ENCODE measurements around the gene TBC1D21. TPM values are rescaled to one million over a fixed set of nuclear protein-coding genes. Genes with fewer than 3 reads are reported as not detected.

Gene TBC1D21
- polyA plus RNA-seq, 3 donors: not detected

GRCh38 chr15:73936588-73937290 lies 63.4 kb downstream of the TBC1D21 start:
- H3K4me3 Mint-ChIP-seq: no peak overlapping the region
- Histone ChIP-seq H3K4me2 (replicated peaks; ENCODE audit: extremely low read depth, low read length, poor library complexity, severe bottlenecking) (no peak overlapping the region), H4K20me1 (ENCODE audit: insufficient read depth, low read length) (no peaks in the 10 kb centered on the region), H3K9ac (ENCODE audit: insufficient read depth, low read length, poor library complexity, severe bottlenecking) (no peak overlapping the region), H3K36me3 (replicated peaks in 1 of 2; ENCODE audit: control insufficient read depth in 1 of 2, insufficient read depth in 2 of 2, low read length in 2 of 2) (no peaks in the 10 kb centered on the region), H3K4me1 (ENCODE audit: control insufficient read depth in 1 of 2, insufficient read depth in 2 of 2, low read length in 2 of 2) (no peaks in the 10 kb centered on the region), H3K4me3 (replicated peaks in 1 of 3; ENCODE audit: low read depth in 2 of 3, low read length in 3 of 3) (no peak overlapping the region), H3K79me2 (ENCODE audit: insufficient read depth, low read length) (no peaks in the 10 kb centered on the region), H3K27me3 (ENCODE audit: control insufficient read depth in 2 of 2, insufficient read depth in 2 of 2, low read length in 2 of 2) (no peaks in the 10 kb centered on the region), H3K9me3 (replicated peaks in 1 of 2; ENCODE audit: control insufficient read depth in 1 of 2, insufficient read depth in 1 of 2, low read length in 2 of 2) (no peaks in the 10 kb centered on the region), H2AFZ (ENCODE audit: insufficient read depth, low read depth, low read length, poor library complexity, severe bottlenecking) (no peak overlapping the region), H3K27ac (ENCODE audit: low read depth in 1 of 2, low read length in 2 of 2) (no peak overlapping the region)
- intact Hi-C loops (cut with micrococcal nuclease): no loop called here
- no peaks in the 10 kb centered on the region for H3K36me3 Mint-ChIP-seq
- H3K4me1 Mint-ChIP-seq: no peaks in the 10 kb centered on the region
- 26% methylated on average over 8 of the region's 12 CpGs for WGBS (ENCODE audit: insufficient coverage)
- no peak for TF ChIP-seq CTCF (IDR thresholded peaks at IDR 0.05)
- H3K27ac Mint-ChIP-seq: no peak overlapping the region
- H3K9me3 Mint-ChIP-seq: no peaks in the 10 kb centered on the region
- H3K27me3 Mint-ChIP-seq (ENCODE audit: low read depth in 3 of 3): peaks cover 2 to 4% (median 4%) of the 10 kb centered on the region in 3 donors
- DNase-seq: no peak

GRCh38 chr15:73937296-73937695 lies 63.9 kb downstream of the TBC1D21 start:
- no peak for DNase-seq
- H3K36me3 Mint-ChIP-seq: no peaks in the 10 kb centered on the region
- H3K79me2 ChIP-seq (ENCODE audit: insufficient read depth, low read length): no peaks in the 10 kb centered on the region
- no peak overlapping the region for H3K4me3 Mint-ChIP-seq
- H3K27ac Mint-ChIP-seq: no peak overlapping the region
- no peak overlapping the region for H2AFZ ChIP-seq (ENCODE audit: insufficient read depth, low read depth, low read length, poor library complexity, severe bottlenecking)
- no peak overlapping the region for H3K27ac ChIP-seq (ENCODE audit: low read depth in 1 of 2, low read length in 2 of 2)
- no peak overlapping the region for H3K9ac ChIP-seq (ENCODE audit: insufficient read depth, low read length, poor library complexity, severe bottlenecking)
- H3K4me2 ChIP-seq (replicated peaks; ENCODE audit: extremely low read depth, low read length, poor library complexity, severe bottlenecking): no peak overlapping the region
- intact Hi-C loops (cut with micrococcal nuclease): no loop called here
- no peaks in the 10 kb centered on the region for H3K4me1 Mint-ChIP-seq
- H3K4me3 ChIP-seq (replicated peaks in 1 of 3; ENCODE audit: low read depth in 2 of 3, low read length in 3 of 3): no peak overlapping the region
- no peaks in the 10 kb centered on the region for H3K4me1 ChIP-seq (ENCODE audit: control insufficient read depth in 1 of 2, insufficient read depth in 2 of 2, low read length in 2 of 2)
- no peaks in the 10 kb centered on the region for H4K20me1 ChIP-seq (ENCODE audit: insufficient read depth, low read length)
- no peaks in the 10 kb centered on the region for H3K9me3 ChIP-seq (replicated peaks in 1 of 2; ENCODE audit: control insufficient read depth in 1 of 2, insufficient read depth in 1 of 2, low read length in 2 of 2)
- no peak for TF ChIP-seq CTCF (IDR thresholded peaks at IDR 0.05)
- no peaks in the 10 kb centered on the region for H3K36me3 ChIP-seq (replicated peaks in 1 of 2; ENCODE audit: control insufficient read depth in 1 of 2, insufficient read depth in 2 of 2, low read length in 2 of 2)
- WGBS (ENCODE audit: insufficient coverage): 91% methylated on average over 7 of the region's 10 CpGs
- no peaks in the 10 kb centered on the region for H3K9me3 Mint-ChIP-seq
- H3K27me3 ChIP-seq (ENCODE audit: control insufficient read depth in 2 of 2, insufficient read depth in 2 of 2, low read length in 2 of 2): no peaks in the 10 kb centered on the region
- peaks cover 2 to 4% (median 4%) of the 10 kb centered on the region in 3 donors for H3K27me3 Mint-ChIP-seq (ENCODE audit: low read depth in 3 of 3)
